NCI-H2196 (cell line): ENCODE results near the gene PLCH2.

Experiments used
- DNase-seq: peaks from one replicate; lab custom pipeline; 2025; ENCODE audit not compliant: unreplicated experiment; lab: John Stamatoyannopoulos, UW

Gene PLCH2

GRCh38 chr1:2477791-2478499 lies 1.9 kb downstream of the PLCH2 start:
- no peak for DNase-seq

- DNase-seq: no peak
Observed at GRCh38 chr1:2479186-2479585, 3.1 kb downstream of the PLCH2 start.

GRCh38 chr1:2479618-2480017 lies 3.5 kb downstream of the PLCH2 start:
- no peak for DNase-seq

- DNase-seq: no peak
Observed at GRCh38 chr1:2480236-2480985, 4.3 kb downstream of the PLCH2 start.

GRCh38 chr1:2480986-2481364 lies 4.9 kb downstream of the PLCH2 start:
- DNase-seq: peak; percentile 44

GRCh38 chr1:2481885-2482284 lies 5.8 kb downstream of the PLCH2 start:
- DNase-seq: no peak

- DNase-seq: no peak
Observed at GRCh38 chr1:2482588-2482987, 6.5 kb downstream of the PLCH2 start.

- DNase-seq: no peak
Observed at GRCh38 chr1:2483026-2483425, 6.9 kb downstream of the PLCH2 start.

- DNase-seq: no peak
Observed at GRCh38 chr1:2483970-2484369, 7.9 kb downstream of the PLCH2 start.

GRCh38 chr1:2486041-2486440 lies 10.0 kb downstream of the PLCH2 start:
- no peak for DNase-seq

GRCh38 chr1:2486558-2486957 lies 10.5 kb downstream of the PLCH2 start:
- DNase-seq: no peak

- no peak for DNase-seq
Observed at GRCh38 chr1:2488688-2489087, 12.6 kb downstream of the PLCH2 start.

GRCh38 chr1:2489615-2490014 lies 13.5 kb downstream of the PLCH2 start:
- DNase-seq: no peak

GRCh38 chr1:2492091-2492490 lies 16.0 kb downstream of the PLCH2 start:
- DNase-seq: no peak

- no peak for DNase-seq
Observed at GRCh38 chr1:2493218-2493617, 17.1 kb downstream of the PLCH2 start.

- no peak for DNase-seq
Observed at GRCh38 chr1:2493691-2494322, 17.7 kb downstream of the PLCH2 start.

- peak; percentile 39 for DNase-seq
Observed at GRCh38 chr1:2494323-2494693, 18.2 kb downstream of the PLCH2 start.

GRCh38 chr1:2495026-2495425 lies 18.9 kb downstream of the PLCH2 start:
- no peak for DNase-seq

GRCh38 chr1:2495546-2495945 lies 19.5 kb downstream of the PLCH2 start:
- DNase-seq: no peak

GRCh38 chr1:2496087-2496622 lies 20.1 kb downstream of the PLCH2 start:
- DNase-seq: no peak

GRCh38 chr1:2496746-2497145 lies 20.7 kb downstream of the PLCH2 start:
- DNase-seq: no peak

GRCh38 chr1:2497891-2498290 lies 21.8 kb downstream of the PLCH2 start:
- DNase-seq: no peak
